Lower leg skin (tissue), 4 donors: ENCODE data around the gene RRP15. TPM values are rescaled to one million over a fixed set of nuclear protein-coding genes. Genes with fewer than 3 reads are reported as not detected.

Experiments used
- DNase-seq, 2 donors: peaks; one replicate each; pipeline ENCODE4 v3.0.0-alpha.2; 2019; ENCODE audit warnings: low spot score in 2 of 2
- H3K4me3 ChIP-seq: fragments of 200-600 bp; sonication (generic); 2 replicates; pipeline ENCODE4 v1.5.1; 2017; ENCODE audit warnings: mild to moderate bottlenecking, low read depth; ENCODE audit not compliant: poor library complexity, severe bottlenecking
- POLR2A ChIP-seq, 2 donors: fragments of 450-650 bp; IDR thresholded peaks; one replicate each; pipeline ENCODE4 v1.6.1; 2016 to 2017; ENCODE audit warnings: antibody characterized with exemption in 2 of 2, mild to moderate bottlenecking in 1 of 2, moderate library complexity in 1 of 2
- WGBS, 2 donors: methylation state at CpG; one replicate each; pipeline ENCODE4 v1.1.5; 2018; 5-methylcytosine and 5-hydroxymethylcytosine counted together
- intact Hi-C: fragments of 100-400 bp; cut with DNase I; formaldehyde crosslinking; loops from one replicate; pipeline ENCODE4 v1.15.0; 2023; ENCODE audit warnings: low total_unique reads
- total RNA-seq, 4 donors: library from RNA; depleted of rRNA; stranded (reverse); fragments of >200 nt; gene quantifications; one replicate each; pipeline ENCODE4 v1.1.0, GENCODE V29; 2016
- TF ChIP-seq, protein P1 (sequence below), 3 donors: fragments of 450-650 bp; IDR thresholded peaks; one replicate each; pipeline ENCODE4 v1.5.1; 2016; ENCODE audit warnings: antibody characterized with exemption in 3 of 3, mild to moderate bottlenecking in 3 of 3, moderate library complexity in 2 of 3

RRP15 gene
- total RNA-seq, 4 donors from 2014 or later: 1.8 to 7.2 (median 2.6) TPM

DNA sequence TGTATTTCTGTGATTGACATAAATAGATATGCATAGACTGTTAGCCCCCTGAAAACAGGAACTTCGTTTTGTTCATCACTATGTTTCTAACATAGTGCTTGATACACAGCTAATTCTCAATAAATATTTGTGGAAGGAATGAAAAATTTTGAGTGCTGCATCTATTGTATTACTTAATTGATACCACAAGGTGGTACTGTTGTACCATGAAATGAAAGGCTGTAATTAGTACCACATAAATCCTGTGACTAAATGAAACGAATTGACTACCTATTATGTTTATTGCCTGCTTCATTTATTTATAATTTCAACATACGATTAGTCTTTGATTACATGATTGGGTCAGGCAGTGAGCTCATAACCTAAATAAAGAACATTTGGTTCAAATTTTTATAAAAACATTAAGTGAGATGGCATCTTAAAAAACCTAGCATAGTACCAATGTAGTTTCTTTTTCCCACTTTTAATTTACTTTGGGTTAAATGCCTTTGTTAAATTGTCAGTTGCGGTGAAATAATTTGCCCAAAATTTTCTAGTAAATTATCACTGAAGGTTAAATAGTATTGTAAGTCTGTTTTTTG, 45.0 kb downstream of the RRP15 start:
- intact Hi-C loops: no loop called here
- H3K4me3 ChIP-seq: no peak overlapping the region
- DNase-seq: no peak
- 20 to 23% methylated on average over 4 of the region's 4 CpGs for WGBS, 2 donors
- TF ChIP-seq POLR2A (IDR thresholded peaks at IDR 0.05): no peak
- TF ChIP-seq, protein P1, sequence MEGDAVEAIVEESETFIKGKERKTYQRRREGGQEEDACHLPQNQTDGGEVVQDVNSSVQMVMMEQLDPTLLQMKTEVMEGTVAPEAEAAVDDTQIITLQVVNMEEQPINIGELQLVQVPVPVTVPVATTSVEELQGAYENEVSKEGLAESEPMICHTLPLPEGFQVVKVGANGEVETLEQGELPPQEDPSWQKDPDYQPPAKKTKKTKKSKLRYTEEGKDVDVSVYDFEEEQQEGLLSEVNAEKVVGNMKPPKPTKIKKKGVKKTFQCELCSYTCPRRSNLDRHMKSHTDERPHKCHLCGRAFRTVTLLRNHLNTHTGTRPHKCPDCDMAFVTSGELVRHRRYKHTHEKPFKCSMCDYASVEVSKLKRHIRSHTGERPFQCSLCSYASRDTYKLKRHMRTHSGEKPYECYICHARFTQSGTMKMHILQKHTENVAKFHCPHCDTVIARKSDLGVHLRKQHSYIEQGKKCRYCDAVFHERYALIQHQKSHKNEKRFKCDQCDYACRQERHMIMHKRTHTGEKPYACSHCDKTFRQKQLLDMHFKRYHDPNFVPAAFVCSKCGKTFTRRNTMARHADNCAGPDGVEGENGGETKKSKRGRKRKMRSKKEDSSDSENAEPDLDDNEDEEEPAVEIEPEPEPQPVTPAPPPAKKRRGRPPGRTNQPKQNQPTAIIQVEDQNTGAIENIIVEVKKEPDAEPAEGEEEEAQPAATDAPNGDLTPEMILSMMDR (IDR thresholded peaks at IDR 0.05): peak in 1 of 3 donors; percentile 57

DNA sequence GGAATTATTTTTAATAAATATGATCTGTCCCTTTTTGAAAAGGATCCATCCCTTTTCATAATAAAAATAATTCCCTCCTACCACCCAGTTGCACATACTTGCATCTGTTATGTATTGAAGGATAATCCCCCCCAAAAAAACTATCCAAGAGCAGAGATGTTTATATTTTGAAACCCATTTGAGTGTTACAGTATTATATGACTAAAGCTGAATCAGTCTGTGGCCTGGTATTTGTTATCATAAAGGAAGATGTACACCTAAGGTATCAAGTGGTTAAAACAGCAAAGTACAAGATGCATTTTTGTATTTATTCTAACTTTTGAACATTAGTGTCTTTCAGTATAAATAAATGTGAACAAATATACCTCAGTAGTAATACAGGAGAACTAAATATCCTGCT, 47.3 kb downstream of the RRP15 start:
- TF ChIP-seq, protein P1 (IDR thresholded peaks at IDR 0.05): no peak
- TF ChIP-seq POLR2A (IDR thresholded peaks at IDR 0.05): no peak
- H3K4me3 ChIP-seq: no peak overlapping the region
- DNase-seq: no peak
- intact Hi-C loops: loop anchor here (2.0 kb wide), 1 partner anchor 742 kb away; no protein-coding TSS in a partner anchor

DNA sequence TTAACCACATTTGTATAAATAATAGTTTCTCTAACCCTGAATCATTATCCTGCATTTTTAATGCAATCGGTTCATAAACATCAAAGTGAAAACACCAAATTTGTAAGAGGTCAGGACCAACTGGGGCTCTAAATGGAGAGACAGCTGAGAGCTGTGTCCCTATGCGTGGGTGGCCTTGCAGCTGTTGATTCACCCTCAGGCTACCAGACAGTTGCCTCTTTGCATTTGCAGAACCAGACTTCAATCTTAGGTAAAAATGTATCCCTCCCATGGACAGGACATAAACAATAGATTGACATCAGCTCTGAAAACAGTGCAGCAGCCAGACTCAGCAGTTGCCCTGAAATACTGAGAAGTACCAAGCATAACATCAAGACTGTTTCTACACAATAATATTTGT, 51.2 kb downstream of the RRP15 start:
- intact Hi-C loops: no loop called here
- no peak for DNase-seq
- TF ChIP-seq POLR2A (IDR thresholded peaks at IDR 0.05): no peak
- TF ChIP-seq, protein P1 (IDR thresholded peaks at IDR 0.05): no peak
- H3K4me3 ChIP-seq: no peak overlapping the region
- WGBS, 2 donors: 82 to 88% methylated on average over 2 of the region's 2 CpGs

GRCh38 chr1:218339267-218339831, 54.3 kb downstream of the RRP15 start:
- TF ChIP-seq, protein P1 (IDR thresholded peaks at IDR 0.05): no peak
- no peak for TF ChIP-seq POLR2A (IDR thresholded peaks at IDR 0.05)
- intact Hi-C loops: no loop called here
- WGBS, 2 donors: 0% methylated on average over 1 of the region's 1 CpG
- DNase-seq: no peak
- no peak overlapping the region for H3K4me3 ChIP-seq

GRCh38 chr1:218341325-218341724, 56.2 kb downstream of the RRP15 start:
- intact Hi-C loops: loop anchor here (10.0 kb wide), 1 partner anchor 1473 kb away; no protein-coding TSS in a partner anchor
- DNase-seq: no peak
- TF ChIP-seq, protein P1 (IDR thresholded peaks at IDR 0.05): no peak
- TF ChIP-seq POLR2A (IDR thresholded peaks at IDR 0.05): no peak
- no peak overlapping the region for H3K4me3 ChIP-seq
- WGBS, 2 donors: 90 to 100% methylated on average over 1 of the region's 1 CpG
